PC-9 (cell line): ENCODE measurements around the gene TOE1. TPM values are rescaled to one million over a fixed set of nuclear protein-coding genes. Genes with fewer than 3 reads are reported as not detected.

Experiments
- BruUV-seq: library from RNA; stranded (reverse); fragments of 400-500 nt; replicated peaks from 2 replicates; lab custom pipeline; 2021; lab: Mats Ljungman, UMichigan
- CTCF ChIA-PET: fragments of 300-600 bp; sonication (Branson Sonifier 250); formaldehyde crosslinking; loops from one replicate; lab custom pipeline; 2022; ENCODE audit warnings: antibody characterized with exemption; lab: Charles Lee
- POLR2A ChIA-PET: fragments of 300-600 bp; sonication (Branson Sonifier 250); formaldehyde crosslinking; loops from one replicate; lab custom pipeline; 2022; ENCODE audit warnings: antibody characterized with exemption; ENCODE audit not compliant: unreplicated experiment; lab: Charles Lee
- DNase-seq, 2 experiments: peaks; one replicate each; pipeline versions ENCODE4 v3.0.0 to v3.0.0-alpha.2; 2015 to 2022; ENCODE audit warnings: mixed read lengths in 1 of 2
- H2AFZ ChIP-seq: fragments of 200-600 bp; sonication (generic); 2 replicates; pipeline ENCODE4 v1.8.1; 2017; ENCODE audit warnings: antibody characterized with exemption
- H3F3A ChIP-seq: fragments of 200-600 bp; sonication (generic); 2 replicates; pipeline ENCODE4 v1.8.1; 2017; ENCODE audit warnings: antibody characterized with exemption, mild to moderate bottlenecking, low read depth; ENCODE audit not compliant: insufficient read depth
- H3K27ac ChIP-seq: fragments of 200-600 bp; sonication (generic); 2 replicates; pipeline ENCODE4 v1.6.1; 2016; ENCODE audit warnings: mixed run types
- H3K27me3 ChIP-seq: fragments of 200-600 bp; sonication (generic); 2 replicates; pipeline ENCODE4 v1.6.1; 2016; ENCODE audit warnings: low read depth, mixed run types; ENCODE audit not compliant: insufficient read depth
- H3K36me3 ChIP-seq: fragments of 200-600 bp; sonication (generic); 2 replicates; pipeline ENCODE4 v1.6.1; 2016; ENCODE audit warnings: low read depth, mixed run types
- H3K4me1 ChIP-seq: fragments of 200-600 bp; sonication (generic); replicated peaks from 2 replicates; pipeline ENCODE4 v1.6.1; 2016; ENCODE audit warnings: mixed run types; ENCODE audit not compliant: insufficient read depth
- H3K4me2 ChIP-seq: fragments of 200-600 bp; sonication (generic); 2 replicates; pipeline ENCODE4 v1.6.1; 2017; ENCODE audit warnings: mixed run types
- H3K4me3 ChIP-seq: fragments of 200-600 bp; sonication (generic); 2 replicates; pipeline ENCODE4 v1.6.1; 2016; ENCODE audit warnings: mixed run types
- H3K79me2 ChIP-seq: fragments of 200-600 bp; sonication (generic); 2 replicates; pipeline ENCODE4 v1.6.1; 2017; ENCODE audit warnings: low read depth, mixed run types
- H3K9me2 ChIP-seq: fragments of 200-600 bp; sonication (generic); 2 replicates; pipeline ENCODE4 v1.8.1; 2017; ENCODE audit warnings: mild to moderate bottlenecking; ENCODE audit not compliant: insufficient read depth
- H3K9me3 ChIP-seq: fragments of 200-600 bp; sonication (generic); 2 replicates; pipeline ENCODE4 v1.8.1; 2016; ENCODE audit warnings: low read depth; ENCODE audit not compliant: insufficient read depth
- H4K20me1 ChIP-seq: fragments of 200-600 bp; sonication (generic); 2 replicates; pipeline ENCODE4 v1.8.1; 2017; ENCODE audit not compliant: insufficient read depth
- CTCF ChIP-seq: fragments of 200-600 bp; sonication (generic); conservative IDR thresholded peaks from 2 replicates; pipeline ENCODE4 v1.6.1; 2017; ENCODE audit warnings: mixed run types, antibody characterized with exemption, mild to moderate bottlenecking, moderate library complexity
- EZH2 ChIP-seq: fragments of 200-600 bp; sonication (generic); IDR thresholded peaks from 2 replicates; pipeline ENCODE4 v1.8.0; 2017; ENCODE audit warnings: antibody characterized with exemption, low read depth
- intact Hi-C: fragments of 100-400 bp; cut with micrococcal nuclease; formaldehyde crosslinking; loops from one replicate; pipeline ENCODE4 v1.10.0; 2022; ENCODE audit not compliant: unreplicated experiment
- total RNA-seq: library from RNA; stranded (reverse); gene quantifications from 2 replicates; pipeline ENCODE4 v1.2.3, GENCODE V29; 2021

Gene TOE1
- total RNA-seq, 1 experiment from 2014 or later: 20.4 TPM

GRCh38 chr1:45344499-45344898 is 4.5 kb downstream of the TOE1 start:
- Histone ChIP-seq H3K79me2 (peaks cover 28% of the 10 kb centered on the region), H3K4me3 (no peak overlapping the region), H3K4me2 (no peak overlapping the region), H3K27me3 (no peaks in the 10 kb centered on the region), H3K9me2 (no peaks in the 10 kb centered on the region), H3F3A (peaks cover 20% of the 10 kb centered on the region; the same call in 1 of the 2 replicates), H2AFZ (no peak overlapping the region), H4K20me1 (no peaks in the 10 kb centered on the region), H3K4me1 (peaks cover 36% of the 10 kb centered on the region), H3K9me3 (no peaks in the 10 kb centered on the region), H3K27ac (no peak overlapping the region), H3K36me3 (0 out of 2 replicates have a peak, but pooled peaks cover 15% of the 10 kb centered on the region)
- DNase-seq: no peak
- intact Hi-C loops: no loop called here
- CTCF ChIA-PET: interaction anchor here (0.6 kb wide), 1 partner anchor 173 kb away, joined by 9 read pairs; no protein-coding TSS in a partner anchor
- no TSS peak for BruUV-seq
- TF ChIP-seq CTCF (no peak), EZH2 (no peak)
- POLR2A ChIA-PET: interaction anchor here (0.6 kb wide), 1 partner anchor 13 kb away, joined by 6 read pairs; no protein-coding TSS in a partner anchor

GRCh38 chr1:45345014-45345413 is 5.0 kb downstream of the TOE1 start:
- no TSS peak for BruUV-seq
- no peak for TF ChIP-seq CTCF
- TF ChIP-seq EZH2: no peak
- peaks cover 20% of the 10 kb centered on the region; the same call in 1 of the 2 replicates for H3F3A ChIP-seq
- H3K79me2 ChIP-seq: peaks cover 28% of the 10 kb centered on the region
- ChIA-PET POLR2A (no interaction called here), CTCF (no interaction called here)
- no peaks in the 10 kb centered on the region for H4K20me1 ChIP-seq
- H3K9me2 ChIP-seq: no peaks in the 10 kb centered on the region
- no peak overlapping the region for H2AFZ ChIP-seq
- H3K4me3 ChIP-seq: no peak overlapping the region
- intact Hi-C loops: no loop called here
- H3K4me1 ChIP-seq: peaks cover 37% of the 10 kb centered on the region
- 0 out of 2 replicates have a peak, but pooled peaks cover 15% of the 10 kb centered on the region for H3K36me3 ChIP-seq
- no peak overlapping the region for H3K27ac ChIP-seq
- no peaks in the 10 kb centered on the region for H3K9me3 ChIP-seq
- DNase-seq: no peak
- H3K4me2 ChIP-seq: no peak overlapping the region
- no peaks in the 10 kb centered on the region for H3K27me3 ChIP-seq

- Histone ChIP-seq H4K20me1 (no peaks in the 10 kb centered on the region), H3K79me2 (peaks cover 14% of the 10 kb centered on the region), H2AFZ (no peak overlapping the region), H3K27ac (no peak overlapping the region), H3F3A (peaks cover 20% of the 10 kb centered on the region; the same call in 1 of the 2 replicates), H3K36me3 (0 out of 2 replicates have a peak, but pooled peaks cover 15% of the 10 kb centered on the region), H3K9me3 (no peaks in the 10 kb centered on the region), H3K27me3 (no peaks in the 10 kb centered on the region), H3K4me1 (peaks cover 29% of the 10 kb centered on the region), H3K9me2 (no peaks in the 10 kb centered on the region), H3K4me2 (no peak overlapping the region), H3K4me3 (no peak overlapping the region)
- POLR2A ChIA-PET: no interaction called here
- DNase-seq: no peak
- no TSS peak for BruUV-seq
- TF ChIP-seq EZH2 (no peak), CTCF (no peak)
- CTCF ChIA-PET: interaction anchor here (0.5 kb wide), 1 partner anchor 923 kb away, joined by 9 read pairs; no protein-coding TSS in a partner anchor
- intact Hi-C loops: no loop called here
Observed at GRCh38 chr1:45346473-45346872, 6.5 kb downstream of the TOE1 start.
